GM12891 (cell line): Measurements from ENCODE around the gene APBB1.
"Not testable (repeated sequence)": the region's sequence is repeated elsewhere in the genome, so short reads cannot be mapped to it uniquely, and the experiment has no call there.

Experiments used
- DNase-seq: peaks from one replicate; pipeline ENCODE4 v3.0.0; 2011; ENCODE audit warnings: low spot score; ENCODE audit not compliant: insufficient read length
- FAIRE-seq: peaks from 2 replicates; lab custom pipeline; 2011; peaks lifted over from hg19 to GRCh38; lab: Jason Lieb, UNC
- PAX5 ChIP-seq: IDR thresholded peaks from 2 replicates; pipeline ENCODE4 v1.6.1; 2011; ENCODE audit warnings: low read length, moderate library complexity, mild to moderate bottlenecking; ENCODE audit not compliant: insufficient read depth, severe bottlenecking
- POLR2A ChIP-seq: IDR thresholded peaks from 2 replicates; pipeline ENCODE4 v1.6.1; 2011; ENCODE audit warnings: low read depth, low read length, control low read depth
- POLR2AphosphoS5 ChIP-seq: IDR thresholded peaks from 2 replicates; pipeline ENCODE4 v1.6.1; 2011; ENCODE audit warnings: low read depth, low read length, control low read depth
- POU2F2 ChIP-seq: IDR thresholded peaks from 2 replicates; pipeline ENCODE4 v1.6.1; 2011; ENCODE audit warnings: low read depth, mild to moderate bottlenecking, control low read depth, low read length, moderate library complexity
- SPI1 ChIP-seq: IDR thresholded peaks from 2 replicates; pipeline ENCODE4 v1.6.1; 2011; ENCODE audit warnings: low read depth, low read length, control low read depth
- TAF1 ChIP-seq: IDR thresholded peaks from 2 replicates; pipeline ENCODE4 v1.6.1; 2011; ENCODE audit warnings: low read depth, low read length, control low read depth

APBB1 gene

DNA sequence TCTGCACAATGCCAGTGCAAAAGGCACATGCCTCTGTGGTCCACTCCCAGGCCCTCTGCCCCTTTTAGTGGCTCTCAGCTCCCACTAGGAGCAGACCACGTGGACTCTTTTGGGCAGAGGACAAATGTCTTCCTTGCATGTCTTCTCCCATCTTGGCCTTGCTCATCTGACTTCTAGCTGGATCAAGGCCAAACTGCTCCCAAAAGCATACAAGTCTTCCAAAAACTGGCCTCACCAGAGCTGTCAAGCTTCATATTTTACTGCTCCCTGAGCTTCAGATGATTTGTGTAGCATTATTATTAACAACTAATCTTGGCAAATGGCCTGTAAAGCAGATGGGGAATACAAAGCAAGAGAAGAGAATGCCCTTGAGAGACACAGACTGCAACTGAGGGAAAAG, 21.7 kb downstream of the APBB1 start:
- FAIRE-seq (no peak), DNase-seq (no peak)
- no peak for TF ChIP-seq PAX5
- no peak for TF ChIP-seq TAF1
- no peak for TF ChIP-seq POLR2AphosphoS5
- TF ChIP-seq POLR2A = no peak
- TF ChIP-seq POU2F2 = no peak
- TF ChIP-seq SPI1 = no peak

DNA sequence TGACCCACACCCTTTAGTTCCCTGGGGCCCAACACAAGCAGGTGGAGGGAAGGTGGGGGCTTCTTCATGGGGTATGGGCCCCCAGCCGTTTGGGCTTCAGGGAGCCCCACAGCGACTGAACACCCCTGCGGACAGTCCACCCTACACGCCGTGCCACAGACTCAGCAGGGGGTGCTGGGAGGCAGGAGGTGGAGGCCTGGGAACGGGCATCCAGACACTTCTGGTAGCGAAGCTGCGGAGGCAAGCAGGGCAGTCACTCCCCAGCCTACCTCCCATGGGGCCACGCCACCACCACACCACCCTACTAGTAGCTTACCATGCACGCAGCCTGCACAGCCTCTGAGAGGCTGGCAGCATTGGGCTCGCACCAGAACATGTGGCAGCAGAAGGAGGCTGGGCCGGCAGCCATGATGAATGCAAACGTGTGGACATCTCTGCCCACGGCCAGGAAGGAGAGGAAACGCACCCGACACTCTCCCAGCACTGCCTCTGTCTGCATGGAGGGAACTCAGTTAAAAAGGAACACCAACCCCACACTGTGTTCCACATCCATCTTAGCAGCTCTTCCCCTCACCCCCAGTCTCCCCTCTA, 23.3 kb downstream of the APBB1 start:
- FAIRE-seq = no peak
- TF ChIP-seq POLR2A (0 out of 2 replicates have a peak, but pooled peaks have one; percentile 22), POLR2AphosphoS5 (no peak)

DNA sequence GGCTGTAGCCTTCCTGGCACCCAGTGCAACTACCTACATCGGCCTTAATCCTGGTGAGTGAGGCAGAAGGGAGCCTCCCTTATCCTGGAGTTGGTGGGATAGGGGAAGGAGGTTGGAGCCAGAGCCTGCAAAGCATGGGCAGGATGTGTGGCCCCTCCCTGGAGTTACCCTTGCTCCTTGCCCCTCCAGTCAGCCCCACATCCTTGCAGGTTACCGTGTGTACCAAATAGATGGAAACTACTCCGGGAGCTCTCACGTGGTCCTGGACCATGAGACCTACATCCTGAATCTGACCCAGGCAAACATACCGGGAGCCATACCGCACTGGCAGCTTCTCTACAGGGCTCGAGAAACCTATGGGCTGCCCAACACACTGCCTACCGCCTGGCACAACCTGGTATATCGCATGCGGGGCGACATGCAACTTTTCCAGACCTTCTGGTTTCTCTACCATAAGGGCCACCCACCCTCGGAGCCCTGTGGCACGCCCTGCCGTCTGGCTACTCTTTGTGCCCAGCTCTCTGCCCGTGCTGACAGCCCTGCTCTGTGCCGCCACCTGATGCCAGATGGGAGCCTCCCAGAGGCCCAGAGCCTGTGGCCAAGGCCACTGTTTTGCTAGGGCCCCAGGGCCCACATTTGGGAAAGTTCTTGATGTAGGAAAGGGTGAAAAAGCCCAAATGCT, 24.8 kb downstream of the APBB1 start:
- no peak for FAIRE-seq
- TF ChIP-seq TAF1 = no peak
- no peak for TF ChIP-seq POLR2A
- no peak for TF ChIP-seq SPI1
- TF ChIP-seq PAX5 = no peak
- no peak for DNase-seq

More for the DNA sequence above, 23.3 kb downstream of the APBB1 start:
- no peak for DNase-seq

DNA sequence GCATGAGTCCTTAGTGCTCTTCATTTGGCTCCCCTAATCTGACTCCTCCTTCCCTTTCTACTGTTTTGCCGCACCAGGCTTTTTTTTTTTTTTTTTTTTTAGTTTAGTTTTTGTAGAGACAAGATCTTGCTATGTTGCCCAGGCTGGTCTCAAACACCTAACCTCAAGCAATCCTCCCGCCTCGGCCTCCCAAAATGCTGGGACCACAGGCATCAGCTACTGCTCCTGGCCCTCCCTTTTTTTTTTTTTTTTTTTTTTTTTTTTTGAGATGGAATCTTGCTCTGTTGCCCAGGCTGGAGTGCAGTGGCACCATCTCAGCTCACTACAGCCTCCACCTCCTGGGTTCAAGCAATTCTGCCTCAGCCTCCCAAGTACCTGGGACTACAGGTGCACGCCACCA, 26.6 kb downstream of the APBB1 start:
- not testable (repeated sequence) for DNase-seq, FAIRE-seq

DNA sequence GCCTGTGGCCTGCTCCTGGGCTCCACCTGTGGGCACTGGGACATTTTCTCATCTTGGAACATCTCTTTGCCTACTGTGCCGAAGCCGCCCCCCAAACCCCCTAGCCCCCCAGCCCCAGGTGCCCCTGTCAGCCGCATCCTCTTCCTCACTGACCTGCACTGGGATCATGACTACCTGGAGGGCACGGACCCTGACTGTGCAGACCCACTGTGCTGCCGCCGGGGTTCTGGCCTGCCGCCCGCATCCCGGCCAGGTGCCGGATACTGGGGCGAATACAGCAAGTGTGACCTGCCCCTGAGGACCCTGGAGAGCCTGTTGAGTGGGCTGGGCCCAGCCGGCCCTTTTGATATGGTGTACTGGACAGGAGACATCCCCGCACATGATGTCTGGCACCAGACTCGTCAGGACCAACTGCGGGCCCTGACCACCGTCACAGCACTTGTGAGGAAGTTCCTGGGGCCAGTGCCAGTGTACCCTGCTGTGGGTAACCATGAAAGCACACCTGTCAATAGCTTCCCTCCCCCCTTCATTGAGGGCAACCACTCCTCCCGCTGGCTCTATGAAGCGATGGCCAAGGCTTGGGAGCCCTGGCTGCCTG, 27.3 kb downstream of the APBB1 start:
- no peak for DNase-seq
- TF ChIP-seq POLR2A = no peak
- no peak for TF ChIP-seq POU2F2
- TF ChIP-seq POLR2AphosphoS5 = no peak
- no peak for FAIRE-seq

DNA sequence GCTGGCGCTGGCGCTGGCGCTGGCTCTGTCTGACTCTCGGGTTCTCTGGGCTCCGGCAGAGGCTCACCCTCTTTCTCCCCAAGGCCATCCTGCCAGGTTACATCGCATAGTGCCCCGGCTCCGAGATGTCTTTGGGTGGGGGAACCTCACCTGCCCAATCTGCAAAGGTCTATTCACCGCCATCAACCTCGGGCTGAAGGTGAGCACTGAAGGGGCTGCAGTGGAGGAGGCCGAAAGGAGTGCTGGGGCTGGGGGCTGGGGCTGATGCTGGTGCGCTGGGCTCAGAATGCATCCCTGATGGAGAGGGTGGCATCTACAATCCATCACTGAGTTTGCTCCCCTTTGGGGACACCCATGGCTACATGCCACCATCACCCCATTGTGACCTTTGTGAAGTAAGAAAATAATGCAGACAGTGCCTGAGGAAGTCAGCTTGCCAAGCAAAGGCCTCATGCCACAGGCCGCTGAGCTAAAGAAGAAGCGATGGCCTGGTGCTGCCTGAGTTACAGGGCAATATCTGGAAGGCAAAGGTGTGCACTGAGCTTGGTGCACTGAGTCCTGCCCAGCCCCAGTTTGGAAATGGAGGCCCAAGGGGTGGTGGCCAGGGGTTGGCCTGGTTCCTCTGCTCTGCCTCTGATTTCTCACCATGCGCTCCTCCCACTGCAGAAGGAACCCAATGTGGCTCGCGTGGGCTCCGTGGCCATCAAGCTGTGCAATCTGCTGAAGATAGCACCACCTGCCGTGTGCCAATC, 28.0 kb downstream of the APBB1 start:
- no peak for FAIRE-seq
- no peak for TF ChIP-seq POLR2AphosphoS5
- no peak for TF ChIP-seq SPI1
- TF ChIP-seq POLR2A = no peak
- no peak for TF ChIP-seq PAX5
- no peak for TF ChIP-seq TAF1
- no peak for TF ChIP-seq POU2F2
- DNase-seq = no peak

DNA sequence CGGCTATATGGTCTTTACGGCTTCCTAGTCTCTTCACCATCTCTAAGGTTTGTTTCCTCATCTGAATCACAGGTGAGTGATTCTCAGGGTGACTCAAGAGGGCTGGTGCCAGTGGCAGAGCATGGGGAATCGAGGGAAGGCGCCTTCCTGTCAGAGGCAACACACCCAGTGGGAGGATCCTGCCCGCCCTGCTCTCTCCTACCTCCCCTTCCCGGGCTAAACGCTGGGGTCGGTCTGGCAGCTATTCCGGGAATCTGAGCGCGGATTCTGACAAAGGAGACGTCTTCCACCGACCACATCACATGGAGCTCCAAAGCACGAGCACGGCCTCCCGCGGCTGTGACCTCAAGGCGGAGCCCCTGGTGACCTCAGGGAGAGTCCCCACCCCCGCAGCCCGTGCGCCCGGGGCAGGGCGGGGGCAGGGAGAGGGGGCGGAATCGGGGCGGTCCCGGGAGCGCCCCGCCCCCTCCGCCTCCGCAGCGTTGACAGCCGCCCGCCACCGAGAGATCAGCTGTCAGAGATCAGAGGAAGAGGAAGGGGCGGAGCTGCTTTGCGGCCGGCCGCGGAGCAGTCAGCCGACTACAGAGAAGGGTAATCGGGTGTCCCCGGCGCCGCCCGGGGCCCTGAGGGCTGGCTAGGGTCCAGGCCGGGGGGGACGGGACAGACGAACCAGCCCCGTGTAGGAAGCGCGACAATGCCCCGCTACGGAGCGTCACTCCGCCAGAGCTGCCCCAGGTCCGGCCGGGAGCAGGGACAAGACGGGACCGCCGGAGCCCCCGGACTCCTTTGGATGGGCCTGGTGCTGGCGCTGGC, 28.8 kb downstream of the APBB1 start, which contains the start of gene SMPD1:
SMPD1 (plus strand) TSS at position 570 of the 813 bp plus-strand sequence; CDS start at position 695, 125 bp downstream.
- TF ChIP-seq TAF1 = 0 out of 2 replicates have a peak, but pooled peaks have one; percentile 29
- TF ChIP-seq POLR2A = peak; percentile 48; the same call in 1 of the 2 replicates
- peak; percentile 9; the same call in 1 of the 2 replicates for TF ChIP-seq POU2F2
- TF ChIP-seq POLR2AphosphoS5 = 0 out of 2 replicates have a peak, but pooled peaks have one; percentile 38
- peak; percentile 61 for TF ChIP-seq SPI1
- TF ChIP-seq PAX5 = peak; percentile 28
- peak; percentile 97 for FAIRE-seq
- DNase-seq = peak; percentile 97

DNA sequence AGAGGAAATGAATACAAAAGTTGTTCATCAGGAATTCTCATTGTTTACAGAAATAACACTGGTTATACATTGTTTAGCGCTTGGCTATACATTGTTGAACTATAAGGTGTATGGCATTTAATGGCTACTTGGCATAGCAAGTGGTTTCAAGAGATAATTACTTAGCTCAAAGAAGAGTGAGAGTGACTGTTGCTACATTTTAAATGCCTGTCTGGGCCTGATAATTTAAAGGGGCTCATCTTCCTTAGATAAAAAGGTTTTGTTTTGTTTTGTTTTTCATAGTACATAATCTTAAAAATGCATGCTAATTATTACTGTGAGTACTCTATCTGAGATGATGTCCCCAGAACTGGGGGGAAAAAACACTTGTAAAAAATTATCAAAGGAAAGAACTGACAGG, 30.1 kb downstream of the APBB1 start:
- TF ChIP-seq POLR2A = no peak
- TF ChIP-seq POLR2AphosphoS5 = no peak
- no peak for TF ChIP-seq TAF1
- TF ChIP-seq PAX5 = no peak
- no peak for DNase-seq
- FAIRE-seq = no peak

DNA sequence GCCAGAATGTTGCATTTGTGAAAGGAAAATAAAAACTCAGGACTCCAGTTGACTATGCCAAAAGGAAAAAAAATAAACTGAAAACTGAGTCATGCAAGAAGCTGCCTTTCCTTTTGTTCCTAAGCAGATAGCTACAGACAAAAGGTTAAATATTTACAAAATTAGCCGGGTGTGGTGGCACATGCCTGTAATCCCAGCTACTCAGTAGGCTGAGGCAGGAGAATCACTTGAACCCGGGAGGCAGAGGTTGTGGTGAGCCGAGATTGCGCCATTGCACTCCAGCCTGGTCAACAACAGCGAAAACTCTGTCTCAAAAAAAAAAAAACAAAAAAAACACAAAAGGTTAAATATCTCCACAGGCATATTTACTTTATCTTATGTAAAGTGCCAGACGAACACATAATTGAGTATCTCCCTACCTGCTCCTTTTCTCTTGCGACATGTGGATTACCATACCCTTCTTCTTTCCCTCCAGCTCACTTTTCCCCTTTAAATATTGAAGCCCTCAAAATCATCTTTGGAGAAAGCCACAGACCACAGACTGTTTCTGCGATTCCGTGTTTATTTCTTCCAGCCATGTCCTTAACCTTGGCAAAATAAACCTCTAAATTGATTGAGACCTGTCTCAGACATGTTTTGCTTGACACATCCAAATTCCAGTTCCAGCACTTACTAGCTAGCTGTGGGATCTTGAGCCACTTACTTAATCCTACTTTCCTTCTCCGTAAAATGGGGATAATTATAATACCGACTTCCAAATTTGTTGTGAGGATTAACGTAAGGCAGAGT, 30.9 kb downstream of the APBB1 start:
- DNase-seq (no peak), FAIRE-seq (no peak)
- TF ChIP-seq POLR2A (no peak), POU2F2 (no peak), POLR2AphosphoS5 (no peak), TAF1 (no peak), SPI1 (no peak), PAX5 (no peak)
